Pons (tissue), 1 donor: ENCODE results near the gene ZNRF2.

Experiments
- DNase-seq: peaks from one replicate; pipeline ENCODE4 v3.0.0-alpha.2; 2016; ENCODE audit warnings: low spot score

ZNRF2 gene

GRCh38 chr7:30284298-30285066 lies at the start of gene ZNRF2:
Gene ZNRF2 (plus strand): TSS chr7:30284597. CDS start chr7:30285358, 761 bp downstream.
- peak; percentile 95 for DNase-seq

GRCh38 chr7:30237271-30237695 lies 47.1 kb upstream of the ZNRF2 start:
- no peak for DNase-seq

- no peak for DNase-seq
Observed at GRCh38 chr7:30238721-30239441, 45.5 kb upstream of the ZNRF2 start.

GRCh38 chr7:30240106-30240800 lies 44.1 kb upstream of the ZNRF2 start:
- no peak for DNase-seq

GRCh38 chr7:30241767-30242166 lies 42.6 kb upstream of the ZNRF2 start:
- DNase-seq: no peak

GRCh38 chr7:30244340-30244739 lies 40.1 kb upstream of the ZNRF2 start:
- no peak for DNase-seq

GRCh38 chr7:30245913-30246312 lies 38.5 kb upstream of the ZNRF2 start:
- no peak for DNase-seq

- no peak for DNase-seq
Observed at GRCh38 chr7:30246392-30246791, 38.0 kb upstream of the ZNRF2 start.

GRCh38 chr7:30247541-30248401 lies 36.6 kb upstream of the ZNRF2 start:
- no peak for DNase-seq

- no peak for DNase-seq
Observed at GRCh38 chr7:30249316-30249715, 35.1 kb upstream of the ZNRF2 start.

- DNase-seq: peak; percentile 66
Observed at GRCh38 chr7:30249986-30250774, 34.2 kb upstream of the ZNRF2 start.

- DNase-seq: no peak
Observed at GRCh38 chr7:30251708-30252329, 32.6 kb upstream of the ZNRF2 start.

GRCh38 chr7:30252885-30253795 lies 31.3 kb upstream of the ZNRF2 start:
- DNase-seq: peak; percentile 78

GRCh38 chr7:30253796-30254165 lies 30.6 kb upstream of the ZNRF2 start:
- DNase-seq: peak; percentile 62

- no peak for DNase-seq
Observed at GRCh38 chr7:30254248-30254647, 30.1 kb upstream of the ZNRF2 start.

- DNase-seq: no peak
Observed at GRCh38 chr7:30254717-30255063, 29.7 kb upstream of the ZNRF2 start.

GRCh38 chr7:30255064-30255769 lies 29.2 kb upstream of the ZNRF2 start:
- no peak for DNase-seq

GRCh38 chr7:30256349-30256858 lies 28.0 kb upstream of the ZNRF2 start:
- DNase-seq: no peak
